Activated CD4-positive, alpha-beta T cell treated with anti-CD3 and anti-CD28 coated beads for 48 hours (primary cell): ENCODE results near the gene UGT2A3.

Experiments
- DNase-seq: peaks from one replicate; pipeline ENCODE4 v3.0.0-alpha.2; 2020

Gene UGT2A3

DNA sequence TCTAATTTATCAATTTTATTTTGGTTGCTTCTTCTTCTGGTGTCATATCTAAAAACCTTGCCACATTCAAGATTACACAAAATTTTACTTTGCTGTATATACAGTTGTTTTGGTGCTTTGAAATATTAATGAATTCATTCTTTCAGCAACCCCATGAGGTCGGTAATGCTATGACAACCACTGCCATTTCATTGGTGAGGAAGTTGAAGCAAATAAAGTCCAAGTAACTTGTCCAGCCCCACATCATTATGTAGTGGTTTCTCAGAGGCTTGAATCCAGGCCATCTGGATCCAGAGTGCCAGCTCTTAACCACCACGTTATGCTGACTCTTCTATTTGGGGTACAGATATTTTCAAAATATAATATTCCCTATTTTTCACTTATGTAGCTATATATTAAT is 42.2 kb downstream of the UGT2A3 start:
- no peak for DNase-seq

DNA sequence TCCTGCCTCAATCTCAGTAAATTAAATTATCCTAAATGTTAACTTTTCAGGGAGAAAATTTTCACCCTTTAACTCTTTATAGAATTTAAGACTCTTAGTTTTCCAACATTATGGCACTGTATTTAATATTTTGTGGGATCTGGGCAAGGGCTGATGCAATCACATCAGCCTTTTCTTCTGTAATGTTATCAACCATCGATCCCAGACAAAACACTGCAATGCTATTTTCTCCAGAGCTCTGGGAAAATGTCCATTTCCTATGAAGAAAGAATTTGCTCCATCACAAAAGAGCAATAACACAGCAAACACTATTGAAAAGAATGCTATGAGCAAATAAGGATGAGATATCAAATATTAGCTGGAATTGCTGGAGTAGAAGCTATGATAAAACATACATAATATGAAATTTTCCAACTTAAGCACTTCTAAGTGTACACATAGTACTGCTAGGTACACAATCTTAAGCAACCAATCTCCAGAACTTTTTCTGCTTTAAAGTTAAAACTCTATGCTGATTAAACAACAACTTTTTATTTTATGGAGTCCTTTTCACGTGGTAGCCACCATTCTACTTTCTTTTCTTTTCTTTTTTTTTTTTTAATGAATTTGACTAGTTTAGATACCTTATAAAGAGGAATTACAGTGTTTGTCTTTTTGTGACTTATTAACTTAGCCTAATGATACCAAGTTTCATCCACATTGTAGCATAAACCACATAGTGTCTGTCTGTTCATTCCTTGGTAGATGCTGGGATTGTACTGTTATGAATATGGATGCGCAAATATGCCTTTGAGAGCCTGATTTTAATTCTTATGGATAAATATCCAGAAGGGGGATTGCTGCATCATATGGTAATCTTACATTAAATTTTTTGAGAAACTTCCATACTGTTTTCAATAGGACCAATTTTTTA is 43.6 kb downstream of the UGT2A3 start:
- DNase-seq = no peak

DNA sequence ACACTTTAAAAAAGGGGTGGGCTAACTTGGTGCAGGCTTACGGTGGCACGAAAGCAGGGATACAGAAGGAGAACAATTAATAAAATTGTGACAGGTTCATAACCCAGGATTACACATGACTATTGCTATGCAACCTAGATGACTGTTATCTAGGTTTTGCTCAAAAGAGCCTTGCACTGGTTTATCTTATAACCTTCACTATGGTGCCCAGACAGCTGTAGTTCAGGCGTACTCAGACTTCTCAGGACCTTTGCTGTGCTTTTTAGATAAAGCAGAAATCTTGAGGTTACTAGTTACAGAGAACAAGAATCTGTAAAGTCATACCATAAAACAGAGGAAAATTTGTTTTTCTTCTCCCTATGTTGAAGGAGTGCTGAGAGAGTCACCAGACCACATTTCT is 44.4 kb downstream of the UGT2A3 start:
- DNase-seq = no peak

DNA sequence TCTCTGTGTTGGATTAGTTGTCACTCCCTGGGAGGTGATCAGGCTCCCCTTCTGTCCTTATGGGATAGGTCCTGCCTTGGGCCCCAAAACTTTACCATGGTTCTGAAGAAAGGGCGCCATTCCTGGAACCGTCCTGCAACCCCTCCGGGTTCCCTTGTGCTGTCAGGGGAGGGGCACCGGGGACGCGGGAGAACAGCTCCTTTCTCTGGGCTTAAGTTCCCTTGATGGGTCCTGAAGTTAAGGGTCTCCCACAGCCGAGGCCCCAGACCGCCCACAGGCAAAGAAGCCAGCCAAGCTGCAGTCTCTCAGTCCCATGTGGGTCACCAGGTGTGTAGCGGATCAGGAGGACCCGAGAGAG is 44.8 kb downstream of the UGT2A3 start:
- no peak for DNase-seq

DNA sequence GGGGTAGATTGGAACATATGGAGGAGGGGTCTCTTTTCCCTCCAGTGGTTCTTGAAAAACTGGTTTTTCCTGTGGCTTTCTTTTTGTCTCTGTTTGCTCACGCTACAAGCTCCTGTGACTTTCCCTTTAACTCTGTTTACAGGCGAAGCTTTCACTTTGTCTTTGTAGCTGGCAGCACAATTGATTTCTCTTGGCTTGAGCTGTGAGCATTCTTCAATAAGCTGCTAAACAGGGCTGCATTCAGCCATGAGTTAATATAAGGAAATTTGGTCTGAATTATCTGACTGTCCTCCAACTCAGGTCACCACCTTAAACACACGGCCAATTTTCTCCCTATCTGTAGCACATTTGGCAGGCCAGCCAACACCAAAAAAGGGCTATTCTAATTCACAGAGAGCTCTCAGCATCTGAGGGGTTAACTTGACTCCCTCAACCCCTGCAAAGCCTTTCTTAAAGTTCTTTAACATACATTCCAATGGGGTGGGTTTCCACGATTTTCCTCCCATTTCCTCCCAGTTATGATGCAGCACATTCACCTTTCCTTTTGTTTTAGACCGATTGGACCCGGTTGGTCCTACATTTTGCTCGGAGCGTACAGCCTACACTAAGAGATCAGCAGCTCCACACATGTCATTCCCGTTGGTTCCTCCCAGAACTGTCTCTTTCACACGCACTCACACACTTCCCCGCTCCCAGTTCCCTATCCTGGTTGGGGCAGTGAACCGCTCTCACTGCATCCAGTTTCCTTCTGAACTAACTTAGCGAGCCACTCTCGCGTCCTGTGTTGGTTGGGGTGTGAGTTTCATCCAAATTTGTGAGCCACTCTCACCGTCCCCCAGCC is 45.4 kb downstream of the UGT2A3 start:
- DNase-seq = no peak

DNA sequence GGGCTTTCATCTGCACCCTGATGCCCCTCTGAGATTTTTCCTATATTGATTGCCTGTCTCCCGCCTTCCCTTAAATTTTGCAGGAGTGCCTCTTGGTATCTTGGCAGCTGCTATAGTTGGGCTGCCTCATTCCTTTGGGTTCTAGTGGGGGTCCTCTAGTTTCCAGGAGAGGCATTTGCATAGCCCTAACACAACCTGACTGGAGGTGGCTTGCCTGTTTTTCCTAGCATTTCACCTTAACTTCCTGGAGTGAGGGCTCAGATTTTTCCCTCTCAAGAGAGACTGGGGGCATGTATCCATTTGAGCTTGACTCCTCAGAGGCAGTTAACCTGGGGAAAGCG is 46.0 kb downstream of the UGT2A3 start:
- no peak for DNase-seq

DNA sequence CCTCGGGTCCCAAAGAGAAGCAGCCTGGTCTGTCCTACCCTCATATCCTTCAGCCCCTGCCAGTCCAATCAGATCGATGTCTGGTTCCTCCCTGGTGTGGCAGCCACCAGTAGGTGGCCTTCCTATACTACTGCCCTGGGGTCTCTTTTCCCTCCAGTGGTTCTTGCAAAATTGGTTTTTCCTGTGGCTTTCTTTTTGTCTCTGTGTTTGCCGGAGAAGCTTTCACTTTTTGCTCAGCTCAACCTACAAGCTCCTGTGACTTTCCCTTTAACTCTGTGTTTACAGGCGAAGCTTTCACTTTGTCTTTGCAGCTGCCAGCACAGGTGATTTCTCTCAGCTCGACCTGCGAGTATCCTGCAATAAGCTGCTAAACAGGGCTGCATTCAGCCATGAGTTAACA is 46.8 kb downstream of the UGT2A3 start:
- no peak for DNase-seq

DNA sequence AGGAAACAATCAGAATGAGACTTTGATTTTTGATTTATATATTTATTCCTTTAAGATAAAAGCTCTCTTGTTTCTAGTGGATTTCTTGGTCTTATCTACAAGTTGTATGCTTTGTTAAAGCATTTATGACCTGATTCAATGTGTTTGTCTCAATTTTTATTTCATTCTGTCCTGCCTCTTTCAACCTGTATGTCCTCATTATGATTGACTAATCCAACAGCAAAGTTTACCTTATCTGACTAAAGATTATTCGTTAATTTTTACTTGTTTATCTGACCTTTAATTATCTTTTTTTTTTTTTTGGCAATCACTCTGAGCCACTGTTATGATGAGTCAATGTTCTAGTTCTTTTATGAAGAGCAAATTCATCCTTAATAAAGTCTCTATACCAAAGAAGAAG is 54.9 kb downstream of the UGT2A3 start:
- DNase-seq = no peak

DNA sequence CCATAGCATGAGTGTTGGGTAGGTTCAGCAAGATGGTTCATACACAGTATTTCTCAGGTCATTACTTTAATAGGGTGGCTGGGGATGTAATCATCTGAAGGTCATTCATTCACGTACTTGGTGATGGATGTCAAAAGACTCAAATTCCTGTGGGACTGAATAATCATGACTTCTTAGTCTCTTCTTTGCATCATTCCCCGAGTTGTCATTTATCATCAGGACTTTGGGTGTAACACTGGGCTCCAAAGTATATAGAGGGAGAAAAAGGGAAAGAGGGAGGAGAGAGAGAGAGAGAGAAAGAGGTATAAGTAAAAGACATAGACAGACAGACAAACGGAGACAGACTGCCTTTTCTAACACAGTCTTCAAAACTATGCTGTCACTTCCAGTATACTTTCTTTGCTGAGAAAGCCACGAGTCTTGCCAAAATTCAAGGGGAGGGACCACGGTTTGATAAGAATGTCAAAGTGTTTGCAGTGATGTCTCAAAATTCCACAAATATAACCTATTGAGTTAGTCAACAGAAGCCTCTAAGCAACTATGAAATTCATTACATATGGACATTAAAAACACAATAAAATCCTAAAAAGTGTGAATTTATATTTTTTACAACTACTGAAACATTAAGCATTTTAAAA is 55.9 kb downstream of the UGT2A3 start:
- no peak for DNase-seq

DNA sequence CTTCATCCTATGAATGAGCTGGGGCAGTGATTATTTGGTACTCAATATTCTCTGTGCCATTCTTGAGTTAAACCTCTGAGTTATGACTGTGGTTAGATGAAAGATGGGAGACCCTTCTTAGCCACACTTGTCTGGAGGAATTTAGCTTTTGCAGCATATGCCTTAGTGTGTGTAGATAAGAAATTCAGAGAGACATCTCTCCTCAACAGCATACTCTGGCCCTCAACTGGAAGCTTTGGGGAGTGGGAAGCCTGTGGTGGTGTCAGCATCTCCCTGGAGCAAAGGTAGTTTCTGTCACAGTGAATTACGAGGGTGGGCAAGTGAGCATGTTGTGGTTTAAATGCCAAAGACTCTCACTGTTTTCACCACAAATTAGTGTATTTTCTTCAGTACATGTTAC is 58.7 kb downstream of the UGT2A3 start:
- no peak for DNase-seq

DNA sequence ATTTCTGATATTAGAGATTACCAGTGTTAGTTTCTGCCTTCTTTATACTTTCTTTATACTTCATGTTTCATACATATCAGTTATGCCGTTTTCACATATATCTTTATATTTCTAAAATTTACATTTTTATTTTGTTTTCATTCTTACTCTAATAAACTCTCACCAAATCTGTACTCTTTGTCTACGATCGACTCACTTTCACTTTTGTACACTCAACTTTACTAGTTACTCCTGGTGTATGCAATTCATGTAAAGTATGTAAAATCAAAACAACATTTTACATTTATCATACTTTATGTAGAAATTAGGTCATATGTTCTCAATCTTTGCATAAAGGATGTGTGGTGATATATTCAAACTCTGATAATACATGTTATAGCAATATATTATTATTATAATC is 59.9 kb downstream of the UGT2A3 start:
- DNase-seq = no peak

DNA sequence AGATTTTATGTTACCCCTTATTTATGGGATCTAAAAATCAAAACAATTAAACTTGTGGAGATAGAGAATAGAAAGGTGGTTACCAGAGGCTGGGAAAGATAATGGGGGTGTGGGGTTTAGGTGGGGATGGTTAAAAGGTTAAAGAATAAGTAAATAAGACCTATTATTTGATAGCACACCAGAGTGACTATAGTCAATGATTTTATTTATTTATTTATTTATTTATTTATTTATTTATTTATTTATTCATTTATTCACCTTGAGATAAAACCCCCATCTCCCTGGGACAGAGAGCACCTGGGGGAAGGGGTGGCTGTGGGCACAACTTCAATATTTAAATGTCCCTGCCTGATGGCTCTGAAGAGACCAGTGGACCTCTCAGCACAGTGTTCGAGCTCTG is 66.1 kb downstream of the UGT2A3 start:
- no peak for DNase-seq

DNA sequence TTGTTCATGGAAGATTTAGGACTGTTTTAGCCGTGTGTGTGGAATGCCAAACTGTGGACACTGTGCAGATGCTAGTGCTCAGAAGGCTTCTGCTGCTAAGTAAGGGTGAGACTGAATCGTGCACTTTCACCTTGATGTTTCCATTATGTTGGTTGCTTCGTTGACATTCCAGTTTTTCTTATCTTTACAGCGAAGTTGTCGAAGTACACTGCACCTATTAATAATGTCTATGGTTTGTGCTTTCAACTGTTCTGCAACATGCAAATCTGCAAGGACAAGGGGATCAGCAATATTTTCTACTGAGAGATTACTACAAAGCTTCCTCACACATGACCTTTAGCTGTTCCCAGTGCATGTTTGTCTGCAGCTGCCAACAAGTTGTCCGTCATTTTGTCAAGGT is 67.7 kb downstream of the UGT2A3 start:
- DNase-seq = no peak
